Spinal cord (tissue), 10 donors: ENCODE data around the gene CBFB. TPM values are rescaled to one million over a fixed set of nuclear protein-coding genes. Genes with fewer than 3 reads are reported as not detected.
"Not testable (repeated sequence)": the region's sequence is repeated elsewhere in the genome, so short reads cannot be mapped to it uniquely, and the experiment has no call there.

Experiments used
- DNase-seq, 6 donors: peaks; one replicate each; pipeline versions ENCODE4 v3.0.0 to v3.0.0-alpha.2; 2013 to 2015; ENCODE audit warnings: low spot score in 6 of 6, low read depth in 4 of 6
- H3K27ac ChIP-seq: one replicate; pipeline ENCODE4 v1.5.1; 2013; ENCODE audit warnings: low read depth, low read length, control low read depth
- H3K27me3 ChIP-seq: one replicate; pipeline ENCODE4 v1.6.1; 2013; ENCODE audit warnings: low read length; ENCODE audit not compliant: control insufficient read depth, insufficient read depth
- H3K36me3 ChIP-seq: one replicate; pipeline ENCODE4 v1.6.1; 2013; ENCODE audit warnings: low read length; ENCODE audit not compliant: control insufficient read depth, insufficient read depth
- H3K4me1 ChIP-seq: one replicate; pipeline ENCODE4 v1.6.1; 2013; ENCODE audit warnings: low read length; ENCODE audit not compliant: control insufficient read depth, insufficient read depth
- H3K4me3 ChIP-seq: one replicate; pipeline ENCODE4 v1.5.1; 2013; ENCODE audit warnings: low read depth, low read length, control low read depth
- H3K9me3 ChIP-seq: one replicate; pipeline ENCODE4 v1.6.1; 2013; ENCODE audit warnings: low read length; ENCODE audit not compliant: control insufficient read depth, insufficient read depth
- WGBS: methylation state at CpG from one replicate; pipeline ENCODE4 v1.1.5; 2013; ENCODE audit warnings: missing lambda C conversion rate; ENCODE audit not compliant: insufficient coverage; 5-methylcytosine and 5-hydroxymethylcytosine counted together
- polyA plus RNA-seq, 2 donors: library from polyadenylated mRNA; unstranded; fragments of 120-200 nt; gene quantifications; one replicate each; pipeline ENCODE4 v1.2.1, GENCODE V29; 2013; ENCODE audit not compliant: insufficient read length in 2 of 2
- total RNA-seq, 2 donors: library from RNA; depleted of rRNA in 1 of 2; stranded (reverse); fragments of 120-200 nt in 1 of 2; fragments of >200 nt in 1 of 2; gene quantifications; one replicate each; pipeline versions ENCODE4 v1.2.3 to v1.2.4, GENCODE V29; 2013 to 2014
- donor health status: healthy.

CBFB gene
- total and polyA plus RNA-seq, 4 donors: 36.1 to 59.4 (median 42.0) TPM

- no peaks in the 10 kb centered on the region for H3K9me3 ChIP-seq
- WGBS: 75% methylated on average over 1 of the region's 5 CpGs
- peaks cover 2% of the 10 kb centered on the region for H3K4me1 ChIP-seq
- no peak overlapping the region for H3K27ac ChIP-seq
- no peak for DNase-seq
- H3K4me3 ChIP-seq: no peak overlapping the region
- H3K27me3 ChIP-seq: no peaks in the 10 kb centered on the region
- H3K36me3 ChIP-seq: peaks cover 11% of the 10 kb centered on the region
Measured at GRCh38 chr16:67036323-67036741, 7.4 kb downstream of the CBFB start.

- no peak for DNase-seq
- Histone ChIP-seq H3K4me1 (no peaks in the 10 kb centered on the region), H3K36me3 (peaks cover 5% of the 10 kb centered on the region), H3K27ac (no peak overlapping the region), H3K9me3 (no peaks in the 10 kb centered on the region), H3K4me3 (no peak overlapping the region), H3K27me3 (no peaks in the 10 kb centered on the region)
- no CpG with 5 or more reads among the region's 2 CpGs for WGBS
Measured at GRCh38 chr16:67039260-67040020, 10.5 kb downstream of the CBFB start.

- WGBS: 92% methylated on average over 2 of the region's 2 CpGs
- Histone ChIP-seq H3K27ac (no peak overlapping the region), H3K4me1 (no peaks in the 10 kb centered on the region), H3K4me3 (no peak overlapping the region), H3K27me3 (no peaks in the 10 kb centered on the region), H3K9me3 (no peaks in the 10 kb centered on the region), H3K36me3 (peaks cover 5% of the 10 kb centered on the region)
- DNase-seq: no peak
Measured at GRCh38 chr16:67040166-67040565, 11.2 kb downstream of the CBFB start.

GRCh38 chr16:67040906-67041305 is 12.0 kb downstream of the CBFB start:
- Histone ChIP-seq H3K27me3 (no peaks in the 10 kb centered on the region), H3K4me1 (no peaks in the 10 kb centered on the region), H3K4me3 (no peak overlapping the region), H3K9me3 (no peaks in the 10 kb centered on the region), H3K27ac (no peak overlapping the region), H3K36me3 (peaks cover 5% of the 10 kb centered on the region)
- WGBS: 89% methylated on average over 2 of the region's 2 CpGs
- DNase-seq: no peak

- not testable (repeated sequence) for H3K27ac ChIP-seq
- 93% methylated on average over 2 of the region's 4 CpGs for WGBS
Measured at GRCh38 chr16:67041520-67041919, 12.6 kb downstream of the CBFB start.

GRCh38 chr16:67043420-67043819 is 14.5 kb downstream of the CBFB start:
- WGBS: no CpG with 5 or more reads among the region's 1 CpG
- no peak overlapping the region for H3K4me3 ChIP-seq
- H3K9me3 ChIP-seq: no peaks in the 10 kb centered on the region
- H3K27ac ChIP-seq: no peak overlapping the region
- H3K27me3 ChIP-seq: no peaks in the 10 kb centered on the region
- no peaks in the 10 kb centered on the region for H3K4me1 ChIP-seq
- peaks cover 5% of the 10 kb centered on the region for H3K36me3 ChIP-seq
- no peak for DNase-seq

More at GRCh38 chr16:67041520-67041919, 12.6 kb downstream of the CBFB start:
- not testable (repeated sequence) for H3K9me3 ChIP-seq, H3K36me3 ChIP-seq, DNase-seq, H3K4me3 ChIP-seq, H3K27me3 ChIP-seq, H3K4me1 ChIP-seq

GRCh38 chr16:67050796-67051195 is 21.8 kb downstream of the CBFB start:
- Histone ChIP-seq H3K27ac (no peak overlapping the region), H3K9me3 (no peaks in the 10 kb centered on the region), H3K4me1 (no peaks in the 10 kb centered on the region), H3K4me3 (no peak overlapping the region), H3K27me3 (no peaks in the 10 kb centered on the region), H3K36me3 (peaks cover 7% of the 10 kb centered on the region)
- no peak for DNase-seq
- WGBS: no CpG with 5 or more reads among the region's 2 CpGs

- no peak for DNase-seq
- Histone ChIP-seq H3K4me3 (no peak overlapping the region), H3K9me3 (no peaks in the 10 kb centered on the region), H3K36me3 (peaks cover 7% of the 10 kb centered on the region), H3K27me3 (no peaks in the 10 kb centered on the region), H3K27ac (no peak overlapping the region), H3K4me1 (no peaks in the 10 kb centered on the region)
- WGBS: no CpG with 5 or more reads among the region's 1 CpG
Measured at GRCh38 chr16:67052399-67052798, 23.4 kb downstream of the CBFB start.

- Histone ChIP-seq H3K27ac (no peak overlapping the region), H3K9me3 (no peaks in the 10 kb centered on the region), H3K27me3 (no peaks in the 10 kb centered on the region), H3K4me1 (no peaks in the 10 kb centered on the region), H3K4me3 (no peak overlapping the region), H3K36me3 (peaks cover 7% of the 10 kb centered on the region)
- WGBS: 87% methylated on average over 2 of the region's 4 CpGs
- DNase-seq: no peak
Measured at GRCh38 chr16:67053767-67054334, 24.9 kb downstream of the CBFB start.

GRCh38 chr16:67054901-67055300 is 26.0 kb downstream of the CBFB start:
- no peak overlapping the region for H3K27ac ChIP-seq
- no peaks in the 10 kb centered on the region for H3K9me3 ChIP-seq
- peaks cover 7% of the 10 kb centered on the region for H3K36me3 ChIP-seq
- 83% methylated on average over 1 of the region's 2 CpGs for WGBS
- no peaks in the 10 kb centered on the region for H3K27me3 ChIP-seq
- H3K4me3 ChIP-seq: no peak overlapping the region
- no peaks in the 10 kb centered on the region for H3K4me1 ChIP-seq
- no peak for DNase-seq
